ENCODE measurements around the gene LHX8. TPM values are rescaled to one million over a fixed set of nuclear protein-coding genes. Genes with fewer than 3 reads are reported as not detected.

Gene LHX8
- total RNA-seq, 1 experiment from 2014 or later: not detected

GRCh38 chr1:75188892-75189291 lies 54.7 kb downstream of the LHX8 start:
- intact Hi-C loops (cut with micrococcal nuclease; ENCODE audit: unreplicated experiment): no loop called here
- CTCF ChIA-PET: no interaction called here
- Mint-ChIP-seq H3K4me3 (ENCODE audit: low read depth, unreplicated experiment) (no peak overlapping the region), H3K4me1 (ENCODE audit: low read depth, unreplicated experiment) (no peaks in the 10 kb centered on the region), H3K27ac (ENCODE audit: unreplicated experiment) (no peak overlapping the region), H3K36me3 (ENCODE audit: insufficient read depth, unreplicated experiment) (no peaks in the 10 kb centered on the region), H3K9me3 (ENCODE audit: low read depth, unreplicated experiment) (no peaks in the 10 kb centered on the region), H3K27me3 (ENCODE audit: unreplicated experiment) (peaks cover 35% of the 10 kb centered on the region)
- no TSS peak for BruUV-seq (replicated peaks)
- TF ChIP-seq CTCF (IDR thresholded peaks at IDR 0.05; ENCODE audit: unreplicated experiment): no peak
- DNase-seq: no peak

GRCh38 chr1:75198163-75198562 lies 64.0 kb downstream of the LHX8 start:
- BruUV-seq (replicated peaks): no TSS peak
- Mint-ChIP-seq H3K27me3 (ENCODE audit: unreplicated experiment) (peaks cover 32% of the 10 kb centered on the region), H3K4me3 (ENCODE audit: low read depth, unreplicated experiment) (no peak overlapping the region), H3K27ac (ENCODE audit: unreplicated experiment) (no peak overlapping the region), H3K9me3 (ENCODE audit: low read depth, unreplicated experiment) (no peaks in the 10 kb centered on the region), H3K36me3 (ENCODE audit: insufficient read depth, unreplicated experiment) (no peaks in the 10 kb centered on the region), H3K4me1 (ENCODE audit: low read depth, unreplicated experiment) (no peaks in the 10 kb centered on the region)
- CTCF ChIA-PET: no interaction called here
- intact Hi-C loops (cut with micrococcal nuclease; ENCODE audit: unreplicated experiment): no loop called here
- DNase-seq: no peak
- TF ChIP-seq CTCF (IDR thresholded peaks at IDR 0.05; ENCODE audit: unreplicated experiment): no peak

GRCh38 chr1:75198761-75199160 lies 64.6 kb downstream of the LHX8 start:
- intact Hi-C loops (cut with micrococcal nuclease; ENCODE audit: unreplicated experiment): no loop called here
- Mint-ChIP-seq H3K4me3 (ENCODE audit: low read depth, unreplicated experiment) (no peak overlapping the region), H3K9me3 (ENCODE audit: low read depth, unreplicated experiment) (no peaks in the 10 kb centered on the region), H3K4me1 (ENCODE audit: low read depth, unreplicated experiment) (no peaks in the 10 kb centered on the region), H3K27me3 (ENCODE audit: unreplicated experiment) (peaks cover 26% of the 10 kb centered on the region), H3K27ac (ENCODE audit: unreplicated experiment) (no peak overlapping the region), H3K36me3 (ENCODE audit: insufficient read depth, unreplicated experiment) (no peaks in the 10 kb centered on the region)
- no peak for DNase-seq
- CTCF ChIA-PET: no interaction called here
- TF ChIP-seq CTCF (IDR thresholded peaks at IDR 0.05; ENCODE audit: unreplicated experiment): no peak
- no TSS peak for BruUV-seq (replicated peaks)

- intact Hi-C loops (cut with micrococcal nuclease; ENCODE audit: unreplicated experiment): loop anchor here (1.0 to 10.0 kb wide), 2 partner anchors 238 to 430 kb away; no protein-coding TSS in a partner anchor
- Mint-ChIP-seq H3K9me3 (ENCODE audit: low read depth, unreplicated experiment) (no peaks in the 10 kb centered on the region), H3K27me3 (ENCODE audit: unreplicated experiment) (no peaks in the 10 kb centered on the region), H3K27ac (ENCODE audit: unreplicated experiment) (no peak overlapping the region), H3K36me3 (ENCODE audit: insufficient read depth, unreplicated experiment) (no peaks in the 10 kb centered on the region), H3K4me1 (ENCODE audit: low read depth, unreplicated experiment) (no peaks in the 10 kb centered on the region), H3K4me3 (ENCODE audit: low read depth, unreplicated experiment) (no peak overlapping the region)
- CTCF ChIA-PET: interaction anchor here (1.8 kb wide), 1 partner anchor 431 kb away, joined by 11 read pairs; no protein-coding TSS in a partner anchor
- no peak for TF ChIP-seq CTCF (IDR thresholded peaks at IDR 0.05; ENCODE audit: unreplicated experiment)
- BruUV-seq (replicated peaks): no TSS peak
- no peak for DNase-seq
Measured at GRCh38 chr1:75202751-75203150, 68.6 kb downstream of the LHX8 start.
